ENCODE data around the gene MRPL40. TPM values are rescaled to one million over a fixed set of nuclear protein-coding genes. Genes with fewer than 3 reads are reported as not detected.
A peak's percentile ranks its signal among the peaks of the same experiment; 100 is the strongest.

MRPL40 gene
- total RNA-seq, 1 donor from 2014 or later, result 26.1 TPM

GRCh38 chr22:19463491-19464469 is 31.4 kb downstream of the MRPL40 start:
- DNase-seq, result no peak

DNA sequence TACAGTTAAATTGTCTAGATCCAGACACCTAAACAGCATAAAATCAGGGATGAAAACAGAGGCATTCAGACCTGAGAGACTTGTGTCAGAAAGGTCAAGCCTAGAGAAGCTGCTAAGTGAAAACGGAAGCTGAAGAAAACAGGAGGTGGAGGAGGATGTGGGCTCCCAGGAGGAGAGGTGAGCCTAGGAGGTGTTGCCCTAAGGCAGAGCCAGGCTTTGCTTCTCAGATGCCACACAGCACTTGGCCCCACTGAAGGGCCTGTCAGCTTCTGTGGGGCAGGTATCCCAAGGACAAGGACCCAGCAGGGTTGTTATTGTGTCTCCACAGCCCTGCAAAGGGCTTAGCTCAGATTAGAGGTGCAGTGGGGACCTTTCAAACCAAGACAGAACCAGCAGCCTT is 32.2 kb downstream of the MRPL40 start:
- DNase-seq, result no peak

GRCh38 chr22:19464975-19465374 is 32.6 kb downstream of the MRPL40 start:
- DNase-seq, result no peak

DNA sequence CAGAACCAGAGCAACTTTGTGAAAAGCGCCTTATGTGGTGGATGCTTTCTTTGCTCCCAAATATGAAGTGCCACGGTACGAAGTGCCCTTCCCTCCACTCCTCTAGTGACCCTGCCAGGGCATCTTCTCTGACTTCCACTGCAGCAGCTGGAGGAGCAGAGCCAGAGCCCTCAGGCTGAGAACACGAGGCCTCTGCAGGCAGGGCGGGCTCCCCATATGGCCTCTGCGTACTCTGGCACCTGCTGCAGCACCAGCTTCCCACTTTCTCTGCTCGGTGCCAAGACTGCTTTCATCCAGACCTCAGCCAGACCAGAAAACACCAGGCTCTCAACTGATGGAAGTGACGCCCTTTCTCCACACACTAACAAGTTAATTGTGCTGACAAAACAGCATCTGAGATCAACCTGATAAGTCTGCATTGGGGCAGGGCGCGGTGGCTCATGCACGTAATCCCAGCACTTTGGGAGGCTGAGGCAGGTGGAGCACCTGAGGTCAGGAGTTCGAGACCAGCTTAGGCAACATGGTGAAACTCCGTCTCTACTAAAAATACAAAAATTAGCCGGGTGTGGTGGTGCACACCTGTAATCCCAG is 33.9 kb downstream of the MRPL40 start:
- no peak for DNase-seq

- DNase-seq, result no peak
Measured at GRCh38 chr22:19466848-19467752, 34.8 kb downstream of the MRPL40 start.

GRCh38 chr22:19467912-19468311 is 35.6 kb downstream of the MRPL40 start:
- DNase-seq, result no peak

DNA sequence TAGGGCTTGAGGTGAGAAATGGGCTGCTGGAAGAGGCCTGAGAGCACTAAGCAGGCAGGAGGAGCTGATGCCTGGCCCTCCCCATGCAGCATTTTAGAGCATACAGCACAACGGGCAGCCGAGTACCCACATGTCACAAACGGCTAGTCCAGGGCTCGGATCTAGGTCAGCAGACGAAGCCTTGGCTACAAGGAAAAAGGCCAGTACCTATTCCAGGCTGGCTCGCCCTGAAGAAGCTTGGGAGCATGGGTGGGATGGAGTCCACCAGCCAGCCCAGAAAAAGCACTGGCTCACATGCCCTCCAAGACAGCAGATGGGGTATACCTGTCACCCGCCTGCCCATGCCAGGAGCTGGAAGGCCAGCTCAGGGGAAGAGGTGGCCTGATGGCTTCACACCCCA is 37.1 kb downstream of the MRPL40 start:
- no peak for DNase-seq

- no peak for DNase-seq
Measured at GRCh38 chr22:19470010-19470409, 37.7 kb downstream of the MRPL40 start.

DNA sequence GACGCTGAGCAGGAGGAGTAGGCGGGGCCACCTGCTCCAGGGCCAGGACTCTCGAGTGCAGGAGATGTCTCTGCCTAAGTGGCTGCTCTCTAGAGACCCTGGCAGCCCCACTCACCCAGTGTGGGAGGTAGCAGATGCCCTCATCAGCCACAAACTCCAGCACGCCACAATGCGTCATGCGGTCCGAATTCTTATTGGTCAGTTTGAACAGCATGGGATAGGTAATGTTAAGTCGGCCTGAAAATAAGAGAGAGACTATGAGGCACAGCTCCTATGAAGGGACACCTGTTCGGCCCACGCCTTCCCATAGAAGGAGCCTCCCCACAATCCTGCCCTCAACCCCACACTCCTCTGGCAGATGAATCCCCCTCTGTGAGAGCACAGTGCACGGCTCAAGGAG is 39.2 kb downstream of the MRPL40 start:
- DNase-seq, result no peak

DNA sequence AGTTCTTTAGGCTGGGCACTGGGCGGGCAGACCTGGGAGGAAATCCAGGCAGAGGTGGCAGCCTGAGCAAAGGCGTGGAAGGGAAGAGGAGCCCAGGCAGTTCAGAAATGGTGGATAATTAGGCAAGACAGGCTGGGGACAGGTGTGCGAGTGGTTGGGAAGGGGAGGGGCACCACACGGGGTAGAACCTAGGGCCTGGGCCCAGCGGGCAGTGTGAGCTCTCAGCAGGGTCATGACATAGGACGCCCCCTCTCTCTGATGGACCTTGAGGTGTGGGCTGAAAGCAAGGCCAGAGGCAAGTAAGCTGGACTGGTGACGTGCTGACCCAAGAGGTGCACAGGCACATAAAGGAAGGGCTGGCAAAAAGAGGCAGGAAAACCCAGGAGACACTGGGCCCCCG is 39.9 kb downstream of the MRPL40 start:
- DNase-seq, result no peak

DNA sequence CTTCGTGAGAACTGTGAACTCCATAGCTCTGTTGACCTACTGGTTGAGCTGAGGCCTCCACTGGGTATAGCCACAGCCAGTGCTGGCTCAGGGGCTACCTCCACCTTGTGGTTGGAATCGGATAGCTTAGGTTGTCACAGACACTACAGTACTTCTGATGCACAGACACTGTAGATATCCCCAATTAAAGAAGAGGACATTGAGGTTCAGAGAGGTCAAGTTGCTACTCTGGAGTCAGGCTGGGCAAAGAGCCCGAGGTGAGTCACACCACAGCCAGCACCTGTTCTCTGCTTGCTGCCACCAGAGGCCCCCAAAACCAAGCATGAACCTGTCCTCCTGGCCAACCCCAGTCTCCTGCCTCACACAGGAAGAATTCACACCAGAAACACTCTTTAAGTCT is 41.2 kb downstream of the MRPL40 start:
- DNase-seq, result no peak

- DNase-seq, result no peak
Measured at GRCh38 chr22:19476023-19476422, 43.7 kb downstream of the MRPL40 start.

DNA sequence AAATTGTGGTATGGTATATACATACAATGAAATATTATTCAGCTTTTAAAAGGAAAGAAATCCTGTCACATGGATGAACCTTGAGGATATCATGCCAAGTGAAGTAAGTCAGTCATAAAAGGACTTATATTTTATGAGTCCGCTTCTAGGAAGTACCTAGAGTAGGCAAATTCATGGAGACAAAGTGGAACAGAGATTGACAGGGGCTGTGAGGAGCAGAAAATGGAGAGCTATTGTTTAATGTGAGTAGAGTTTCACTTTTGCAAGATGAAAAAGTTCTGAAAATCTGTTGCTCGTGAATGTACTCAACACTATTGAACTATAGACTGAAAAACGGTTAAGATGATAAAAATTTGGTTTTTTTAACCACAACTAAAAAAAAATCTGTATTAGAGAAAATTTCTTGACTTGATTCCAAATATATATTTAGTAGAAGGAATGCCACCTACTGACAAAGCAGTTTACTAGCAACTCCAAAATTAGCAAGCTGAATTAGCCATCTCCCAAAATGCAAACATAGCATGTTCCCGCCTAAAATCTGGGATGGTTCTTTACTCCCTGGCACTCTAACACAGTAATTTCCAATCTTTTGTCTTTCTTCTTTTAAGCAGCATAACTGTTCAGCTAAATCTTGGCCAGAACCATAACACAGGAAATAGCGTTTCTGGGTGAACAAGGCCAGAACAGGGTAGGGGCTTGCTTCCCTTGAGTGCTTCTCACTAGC is 45.1 kb downstream of the MRPL40 start:
- peak; percentile 20 for DNase-seq

- peak; percentile 30 for DNase-seq
Measured at GRCh38 chr22:19478045-19478900, 45.9 kb downstream of the MRPL40 start.

DNA sequence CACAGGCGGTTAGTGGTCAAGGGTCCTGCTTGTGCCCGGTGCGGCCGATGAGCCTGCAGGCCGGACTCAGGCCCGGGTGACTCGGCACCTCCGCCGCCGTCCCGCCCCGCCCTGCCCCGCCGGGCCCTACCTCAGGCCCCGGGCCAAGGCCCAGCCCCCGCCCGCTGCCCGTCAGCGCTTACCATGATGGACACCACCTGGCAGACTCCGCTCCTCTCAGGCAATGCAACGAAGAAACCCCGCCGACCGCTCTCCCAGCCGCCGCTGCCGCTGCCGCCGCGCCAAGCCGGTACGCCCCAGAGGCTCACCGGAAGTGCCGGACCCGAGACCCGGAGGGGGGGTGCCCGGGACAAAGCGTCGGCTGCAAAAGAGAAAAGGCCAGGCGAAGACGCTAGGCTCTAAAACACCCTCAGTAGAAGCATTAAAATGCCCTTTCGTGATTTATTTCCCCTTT is 46.6 kb downstream of the MRPL40 start, which contains the start of gene UFD1:
Gene UFD1, minus strand, starts transcription at position 293 of the 454 bp plus-strand sequence. Its CDS starts 108 bp downstream, at position 185.
- peak; percentile 89 for DNase-seq

GRCh38 chr22:19479355-19480172 is 47.2 kb downstream of the MRPL40 start, which contains the start of gene CDC45:
Gene CDC45, plus strand, starts transcription at chr22:19479920. Its CDS starts 49 bp downstream, at chr22:19479969.
- DNase-seq, result peak; percentile 99

GRCh38 chr22:19480173-19480568 is 47.8 kb downstream of the MRPL40 start:
- no peak for DNase-seq

DNA sequence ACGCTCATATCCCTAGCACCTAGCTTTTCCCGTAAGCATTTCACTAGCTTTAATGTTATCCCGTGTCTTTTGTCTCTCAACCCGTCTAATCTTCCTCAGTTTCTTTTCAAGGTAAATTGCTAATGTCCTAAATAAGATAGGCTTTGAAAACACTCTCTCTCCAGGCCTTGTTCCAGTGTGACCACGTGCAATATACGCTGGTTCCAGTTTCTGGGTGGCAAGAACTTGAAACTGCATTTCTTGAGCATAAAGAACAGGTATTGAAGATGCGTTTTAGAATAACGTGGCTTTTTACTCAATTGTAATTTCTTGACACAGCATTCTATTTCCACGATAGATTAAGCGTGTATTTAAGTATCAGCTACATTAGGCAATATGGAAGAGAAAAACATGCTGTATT is 48.4 kb downstream of the MRPL40 start:
- DNase-seq, result no peak

DNA sequence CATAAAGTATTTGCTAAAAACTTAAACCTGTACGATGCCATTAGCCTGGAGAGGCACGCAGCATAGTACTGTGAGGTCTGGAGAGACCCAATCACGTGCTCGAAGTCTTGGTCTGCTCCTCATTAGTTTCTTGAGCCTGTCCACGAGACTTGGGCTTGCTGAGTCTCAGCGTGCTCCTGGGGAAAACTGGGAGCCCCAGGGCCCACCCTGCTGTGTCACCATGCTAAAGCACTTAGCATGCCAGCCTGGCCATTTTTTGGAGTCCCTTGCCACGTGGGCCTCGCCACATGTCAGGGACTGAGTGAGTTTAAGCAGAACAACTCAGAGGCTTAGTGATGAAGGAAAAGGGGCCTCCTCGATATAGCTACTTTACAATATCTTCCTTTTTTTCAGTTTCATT is 50.0 kb downstream of the MRPL40 start:
- no peak for DNase-seq

Measured in tongue (tissue), 2 donors.